Stimulated activated CD8-positive, alpha-beta memory T cell treated with anti-CD3 and anti-CD28 coated beads, Interleukin-7, amount 100 ng/mL, for 48 hours (primary cell): ENCODE measurements around the gene BFAR.
A peak's percentile ranks its signal among the peaks of the same experiment; 100 is the strongest.
"Not testable (repeated sequence)": the region's sequence is repeated elsewhere in the genome, so short reads cannot be mapped to it uniquely, and the experiment has no call there.

Source experiments
- DNase-seq, 2 donors: peaks; one replicate each; pipeline ENCODE4 v3.0.0-alpha.2; 2020; ENCODE audit warnings: low read depth in 1 of 2; ENCODE audit errors: extremely low read depth in 1 of 2

Gene BFAR

GRCh38 chr16:14632693-14633569 lies at the start of gene BFAR:
Gene BFAR (plus strand): TSS chr16:14632951. CDS start chr16:14644347, 11,396 bp downstream.
- peak; percentile 98 for DNase-seq

GRCh38 chr16:14585287-14585686 lies 47.5 kb upstream of the BFAR start:
- no peak for DNase-seq

GRCh38 chr16:14586637-14587305 lies 46.0 kb upstream of the BFAR start:
- DNase-seq: no peak

GRCh38 chr16:14600164-14600563 lies 32.6 kb upstream of the BFAR start:
- no peak for DNase-seq

GRCh38 chr16:14602443-14602963 lies 30.2 kb upstream of the BFAR start:
- no peak for DNase-seq

- DNase-seq: no peak
Measured at GRCh38 chr16:14606102-14606501, 26.6 kb upstream of the BFAR start.

GRCh38 chr16:14608111-14608566 lies 24.6 kb upstream of the BFAR start:
- no peak for DNase-seq

GRCh38 chr16:14608604-14609003 lies 24.1 kb upstream of the BFAR start:
- no peak for DNase-seq

- no peak for DNase-seq
Measured at GRCh38 chr16:14609716-14610115, 23.0 kb upstream of the BFAR start.

GRCh38 chr16:14611660-14612059 lies 21.1 kb upstream of the BFAR start:
- no peak for DNase-seq

- no peak for DNase-seq
Measured at GRCh38 chr16:14613991-14614390, 18.8 kb upstream of the BFAR start.

- no peak for DNase-seq
Measured at GRCh38 chr16:14616280-14616679, 16.5 kb upstream of the BFAR start.

- DNase-seq: no peak
Measured at GRCh38 chr16:14618566-14618965, 14.2 kb upstream of the BFAR start.

GRCh38 chr16:14627078-14627477 lies 5.7 kb upstream of the BFAR start:
- no peak for DNase-seq

GRCh38 chr16:14628806-14629611 lies 3.7 kb upstream of the BFAR start:
- no peak for DNase-seq

GRCh38 chr16:14629612-14629918 lies 3.2 kb upstream of the BFAR start:
- DNase-seq: no peak

GRCh38 chr16:14629919-14630619 lies 2.7 kb upstream of the BFAR start, which contains the start of gene PARN:
Gene PARN (minus strand): TSS chr16:14630260. CDS start chr16:14630125, 135 bp downstream.
- DNase-seq: peak; percentile 96 to 98

- not testable (repeated sequence) for DNase-seq
Measured at GRCh38 chr16:14630620-14631330, 2.0 kb upstream of the BFAR start.

GRCh38 chr16:14634389-14634725 lies 1.6 kb downstream of the BFAR start:
- no peak for DNase-seq
